ENCODE data around the gene LBR. TPM values are rescaled to one million over a fixed set of nuclear protein-coding genes. Genes with fewer than 3 reads are reported as not detected.
A peak's percentile ranks its signal among the peaks of the same experiment; 100 is the strongest.
"Not testable (repeated sequence)": the region's sequence is repeated elsewhere in the genome, so short reads cannot be mapped to it uniquely, and the experiment has no call there.

Gene LBR
- total RNA-seq: 96.5 and 119 TPM in 2 replicates

DNA sequence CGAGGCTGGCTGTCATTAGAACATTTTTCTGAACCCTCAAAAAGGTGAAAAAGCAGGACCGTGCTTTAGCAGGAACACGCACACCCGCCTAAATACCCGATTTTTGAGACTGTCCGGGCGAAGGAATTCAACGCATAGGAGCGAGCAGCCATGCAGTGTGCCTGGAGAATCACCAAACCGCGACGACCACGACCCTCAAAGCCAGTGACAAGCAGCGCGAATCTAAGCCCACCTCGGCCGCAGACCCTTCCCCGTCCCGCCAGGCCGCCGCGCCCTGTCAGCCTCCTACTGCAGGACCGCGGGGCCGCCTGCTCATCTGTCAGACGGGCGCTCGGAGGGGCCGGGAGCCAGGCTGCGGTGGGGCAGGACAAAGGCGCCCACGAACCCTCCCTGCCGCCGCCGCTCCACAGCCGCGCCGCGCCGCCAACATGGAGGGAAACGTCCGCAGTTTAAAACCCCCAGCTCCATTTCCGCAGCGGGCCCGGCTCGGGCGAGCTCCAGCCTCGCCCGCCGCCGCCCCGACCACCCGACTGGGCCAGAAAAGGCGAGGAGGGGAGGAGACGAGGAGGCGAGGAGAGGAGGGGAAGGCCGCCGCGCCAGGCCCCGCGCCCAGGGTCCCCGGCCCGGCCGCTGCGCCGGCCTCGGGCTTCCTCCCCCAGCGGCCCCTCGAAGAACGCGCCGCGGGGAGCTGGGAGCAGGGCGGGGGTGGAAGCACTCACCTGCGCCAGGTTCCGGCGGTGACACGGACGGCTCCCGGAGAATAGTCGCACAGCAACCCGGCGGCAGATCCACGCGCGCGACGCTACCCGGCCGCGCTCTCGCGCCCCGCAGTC is at the start of gene LBR:
LBR (minus strand) TSS at position 804 of the 833 bp plus-strand sequence. CDS start 3,963 bp downstream, outside the sequence.
- peak; percentile 41 to 54 for DNase-seq (ENCODE audit: low read depth in 2 of 2)

- DNase-seq (ENCODE audit: low read depth in 2 of 2): no peak
These were observed 49.6 kb upstream of the LBR start for GRCh38 chr1:225477296-225477911.

DNA sequence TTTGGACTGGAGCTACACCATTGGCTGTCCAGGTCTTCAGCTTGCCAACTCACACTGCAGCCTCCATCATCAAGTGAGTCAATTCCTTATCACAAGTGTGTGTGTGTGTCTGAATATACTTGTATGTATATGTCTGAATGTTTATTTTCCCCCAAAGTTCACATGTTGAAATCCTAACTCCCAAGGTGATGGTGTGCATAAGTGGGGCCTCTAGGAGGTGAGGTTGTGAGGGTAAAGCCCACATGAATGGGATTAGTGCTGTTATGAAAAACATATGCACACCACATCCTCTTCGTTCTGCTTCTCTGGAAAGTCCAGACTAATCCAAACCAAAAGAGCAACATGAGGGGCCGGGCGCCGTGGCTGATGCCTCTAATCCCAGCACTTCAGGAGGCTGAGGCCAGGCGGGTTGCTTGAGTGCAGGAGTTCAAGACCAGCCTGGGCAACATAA is 48.7 kb upstream of the LBR start:
- DNase-seq (ENCODE audit: low read depth in 2 of 2): no peak

GRCh38 chr1:225476100-225476511 is 48.3 kb upstream of the LBR start:
- DNase-seq (ENCODE audit: low read depth in 2 of 2): no peak

DNA sequence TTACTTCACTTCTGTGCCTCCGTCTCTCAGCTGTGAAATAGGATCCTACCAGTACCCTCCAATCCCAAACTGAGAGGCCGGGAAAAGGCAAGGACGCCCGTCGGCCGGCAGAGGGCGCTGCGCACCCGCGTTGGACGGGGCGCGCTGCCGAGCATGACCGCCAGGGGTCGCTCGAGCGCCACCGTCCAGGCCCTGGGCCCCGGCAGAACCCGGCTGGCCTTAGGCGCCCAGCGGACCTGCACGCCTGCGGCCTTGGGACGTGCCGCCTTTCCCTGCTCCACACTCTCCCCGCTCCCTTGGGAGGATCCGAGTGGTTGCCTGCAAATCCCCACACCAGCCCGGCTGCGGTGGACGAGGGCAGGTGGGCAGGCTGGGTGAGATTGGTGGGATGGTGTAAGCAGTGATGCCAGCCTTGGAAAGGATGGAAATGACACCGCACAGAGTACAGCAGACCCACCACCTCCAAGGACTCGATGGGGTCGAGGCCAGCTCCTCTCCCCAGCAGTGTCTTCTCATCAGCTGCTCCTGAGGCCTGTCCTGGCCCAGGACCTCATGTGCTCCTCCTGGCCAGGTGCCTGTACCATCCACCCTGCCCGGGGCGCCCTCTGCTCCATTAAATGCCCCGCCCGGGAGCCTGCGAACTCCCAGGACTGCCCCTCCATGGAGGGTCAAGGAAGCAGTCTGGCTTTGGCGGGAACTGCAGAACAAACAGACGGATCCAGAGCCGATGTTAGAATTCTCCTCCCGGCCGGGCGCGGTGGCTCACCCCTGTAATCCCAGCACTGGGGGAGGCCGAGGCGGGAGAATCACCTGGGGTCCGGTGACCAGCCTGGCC is 47.4 kb upstream of the LBR start:
- DNase-seq (ENCODE audit: low read depth in 2 of 2): peak; percentile 56 to 72

- no peak for DNase-seq (ENCODE audit: low read depth in 2 of 2)
These were observed 46.7 kb upstream of the LBR start for GRCh38 chr1:225474439-225474985.

- not testable (repeated sequence) for DNase-seq (ENCODE audit: low read depth in 2 of 2)
These were observed 46.0 kb upstream of the LBR start for GRCh38 chr1:225473676-225474438.

- not testable (repeated sequence) for DNase-seq (ENCODE audit: low read depth in 2 of 2)
These were observed 45.4 kb upstream of the LBR start for GRCh38 chr1:225473266-225473665.

DNA sequence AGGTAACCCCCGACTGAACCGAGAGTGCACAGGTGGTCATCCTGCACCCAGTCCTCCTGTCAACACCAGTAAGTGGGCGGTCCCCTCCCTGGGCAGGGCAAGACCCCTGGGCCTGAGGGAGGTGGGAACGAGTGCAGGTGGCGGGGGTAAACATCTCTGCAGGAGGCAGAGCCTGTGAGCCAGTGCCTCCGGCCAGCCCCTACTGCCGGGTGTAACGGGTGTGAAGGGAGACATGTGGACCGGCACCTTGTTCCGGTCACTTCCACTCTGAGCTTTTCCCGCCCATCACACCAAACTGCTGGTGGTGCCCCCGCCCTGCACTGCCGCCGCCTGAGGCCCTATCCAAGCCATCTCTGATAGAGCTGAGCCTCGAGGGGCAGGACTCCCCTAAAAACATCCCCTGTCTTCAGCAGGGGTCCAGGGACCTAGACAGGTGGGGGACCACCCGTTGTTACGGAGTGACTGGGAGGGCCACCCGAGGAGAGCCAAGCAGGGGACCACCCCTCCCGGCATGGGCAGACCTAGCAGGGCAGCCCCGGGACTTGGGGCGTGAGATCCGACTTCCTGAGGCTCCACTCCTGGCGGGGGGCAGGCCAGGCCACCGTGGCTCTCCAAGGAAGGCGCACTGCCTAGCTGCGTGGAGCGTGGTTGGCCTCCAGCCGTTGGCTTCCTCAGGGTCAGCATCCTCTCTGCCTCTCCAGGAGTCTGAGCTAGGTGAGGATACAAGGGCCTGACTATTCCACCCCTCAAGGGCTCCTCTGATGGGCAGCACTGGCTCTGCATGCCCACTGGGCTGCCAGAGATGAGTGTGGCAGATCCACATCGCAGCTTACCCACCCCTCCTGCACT is 43.8 kb upstream of the LBR start:
- no peak for DNase-seq (ENCODE audit: low read depth in 2 of 2)

DNA sequence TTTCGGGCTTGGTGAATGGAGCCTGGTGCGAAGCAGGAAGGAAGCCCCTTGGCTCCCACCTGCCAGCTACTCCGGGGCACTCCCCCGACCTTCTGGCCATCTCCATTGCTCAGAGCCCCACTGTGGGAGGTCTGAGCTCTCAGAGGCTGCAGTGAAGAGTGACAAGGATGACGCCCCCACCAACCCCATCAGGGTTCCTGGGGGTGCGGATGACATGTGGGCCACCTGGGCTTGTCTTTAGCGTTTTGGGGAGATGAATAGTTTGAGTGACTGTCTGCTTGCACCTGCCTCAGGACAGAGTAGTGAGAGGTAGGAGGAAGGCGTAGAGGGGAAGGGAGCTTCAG is 43.2 kb upstream of the LBR start:
- DNase-seq (ENCODE audit: low read depth in 2 of 2): no peak

DNA sequence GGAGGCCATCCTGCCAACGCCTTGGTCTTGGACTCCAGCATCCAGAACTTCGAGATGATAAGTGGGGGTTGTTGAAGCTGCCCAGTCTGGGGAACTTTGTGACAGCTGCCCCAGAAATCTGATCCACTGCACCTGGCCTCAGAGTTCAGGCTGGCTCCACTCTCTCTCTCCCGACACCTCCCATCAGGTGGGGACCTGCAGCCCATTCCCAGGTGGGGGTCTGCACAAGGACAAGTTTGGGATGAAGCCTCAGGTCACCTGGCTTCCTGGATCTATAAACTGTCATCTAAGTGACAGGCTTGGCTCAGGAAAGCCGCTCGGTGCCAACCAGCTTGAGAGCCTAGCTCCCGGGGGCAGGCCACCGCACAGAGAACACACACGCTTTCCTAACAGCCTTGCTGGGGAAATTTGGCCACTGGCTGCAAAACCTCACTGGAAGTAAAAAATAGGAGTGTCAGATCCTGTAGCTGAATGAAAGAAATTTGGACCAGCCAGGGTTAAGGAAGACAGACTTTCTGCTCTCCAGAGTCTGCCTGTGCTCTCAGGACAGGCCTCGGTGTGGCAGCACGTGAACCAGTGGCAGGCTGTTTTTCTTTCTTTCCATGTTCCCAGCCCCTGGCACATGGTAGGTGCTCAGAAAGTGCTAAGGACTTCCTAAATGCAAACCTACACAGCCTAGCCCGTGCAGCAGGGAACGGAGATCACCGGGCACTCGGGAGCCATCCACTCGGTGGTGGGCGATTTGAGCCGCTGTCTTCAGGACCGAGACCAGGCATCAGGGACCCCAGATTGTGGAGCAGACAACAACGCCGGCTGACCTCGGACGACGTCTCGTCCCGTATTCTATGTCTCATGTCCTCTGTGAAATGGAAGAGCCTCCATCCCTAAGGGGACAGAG is 42.6 kb upstream of the LBR start:
- no peak for DNase-seq (ENCODE audit: low read depth in 2 of 2)

- no peak for DNase-seq (ENCODE audit: low read depth in 2 of 2)
These were observed 41.2 kb upstream of the LBR start for GRCh38 chr1:225469051-225469450.

DNA sequence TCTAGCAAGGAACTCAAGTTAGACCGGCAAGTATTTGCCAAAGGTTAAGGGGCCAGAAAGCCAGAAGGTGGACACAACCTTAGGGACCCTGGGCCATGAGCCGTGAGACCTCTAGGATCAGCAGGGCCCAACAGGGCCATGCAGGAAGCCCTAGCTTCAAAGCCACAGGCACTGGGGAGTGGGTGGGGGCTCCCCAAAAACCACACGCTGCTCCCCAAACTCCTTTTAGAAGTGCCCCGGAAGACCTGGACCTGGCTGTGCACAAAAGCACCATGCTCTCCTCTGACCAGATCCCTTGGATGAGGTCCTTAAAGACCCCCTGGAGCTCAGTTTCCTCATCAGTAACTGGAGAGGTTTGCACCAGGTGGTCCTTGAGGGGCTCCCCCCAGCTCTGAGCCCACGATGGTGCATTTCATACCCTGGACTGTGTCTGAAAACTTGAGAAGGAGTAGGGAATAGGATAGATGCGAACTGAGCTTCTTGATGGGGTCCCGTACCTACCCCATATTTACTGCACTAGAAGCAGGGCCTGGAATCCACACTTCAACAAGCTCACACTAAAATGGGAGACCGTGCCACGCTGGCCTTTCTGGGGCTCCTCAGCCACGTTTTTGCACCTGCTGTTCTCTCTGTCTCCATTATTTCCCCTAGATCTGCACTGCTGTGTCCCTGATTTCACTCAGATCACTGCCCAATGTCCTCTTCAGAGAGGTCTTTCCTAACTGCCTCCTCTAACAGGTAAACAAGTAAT is 40.6 kb upstream of the LBR start:
- no peak for DNase-seq (ENCODE audit: low read depth in 2 of 2)

DNA sequence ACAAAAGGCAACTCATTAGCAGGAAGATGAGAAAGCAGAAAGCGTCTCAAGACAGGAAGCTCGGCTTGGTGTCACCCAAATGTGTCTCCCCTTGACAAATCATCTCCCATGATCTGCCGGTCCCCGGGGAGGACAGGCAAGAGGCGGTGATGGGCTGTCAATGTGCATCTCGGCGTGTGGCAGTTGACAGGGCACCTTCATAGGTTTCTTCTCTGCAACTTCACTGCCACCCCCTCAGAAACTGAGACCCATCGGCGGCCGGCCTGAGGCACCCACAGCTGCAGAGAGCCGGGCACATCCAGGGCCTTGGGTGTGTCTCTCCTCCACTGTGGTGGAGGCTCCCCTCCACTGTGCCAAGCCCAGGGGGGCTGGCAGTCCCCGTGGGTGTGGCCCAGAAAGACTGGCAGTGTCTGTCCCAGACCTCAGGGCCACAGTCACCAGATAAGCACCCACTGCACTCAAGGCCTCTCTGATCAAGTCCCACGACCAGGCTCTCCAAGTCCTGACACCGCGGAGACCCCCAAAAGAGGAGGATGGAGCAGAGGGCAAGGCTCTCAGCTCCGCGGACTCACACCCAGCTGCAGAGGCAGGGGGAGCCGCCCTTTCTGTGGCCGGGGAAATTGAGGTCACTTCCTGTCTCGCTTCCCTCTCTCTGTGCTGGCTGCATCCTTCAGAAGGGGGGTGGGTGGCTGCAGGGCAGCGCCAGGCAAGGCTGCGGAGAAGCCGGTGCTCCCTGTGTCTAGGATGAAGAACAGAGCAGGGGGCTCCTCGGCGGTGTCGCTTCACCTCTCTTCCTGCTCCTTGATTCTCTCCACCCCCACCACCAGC is 39.6 kb upstream of the LBR start:
- peak; percentile 62 to 77 for DNase-seq (ENCODE audit: low read depth in 2 of 2)

DNA sequence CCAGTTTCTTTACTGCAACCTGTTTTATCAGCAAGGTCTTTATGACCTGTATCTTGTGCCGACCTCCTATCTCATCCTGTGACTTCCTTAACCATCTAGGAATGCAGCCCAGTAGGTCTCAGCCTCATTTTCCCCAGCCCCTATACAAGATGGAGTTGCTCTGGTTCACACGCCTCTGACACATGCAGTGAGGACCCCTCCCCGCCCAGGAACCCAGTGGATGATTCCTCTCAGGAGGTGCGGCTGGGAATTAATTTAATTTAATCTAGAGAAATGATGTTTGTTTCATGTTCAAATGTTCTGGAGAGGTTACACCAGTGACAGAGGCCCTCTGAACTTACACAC is 39.0 kb upstream of the LBR start:
- no peak for DNase-seq (ENCODE audit: low read depth in 2 of 2)

DNA sequence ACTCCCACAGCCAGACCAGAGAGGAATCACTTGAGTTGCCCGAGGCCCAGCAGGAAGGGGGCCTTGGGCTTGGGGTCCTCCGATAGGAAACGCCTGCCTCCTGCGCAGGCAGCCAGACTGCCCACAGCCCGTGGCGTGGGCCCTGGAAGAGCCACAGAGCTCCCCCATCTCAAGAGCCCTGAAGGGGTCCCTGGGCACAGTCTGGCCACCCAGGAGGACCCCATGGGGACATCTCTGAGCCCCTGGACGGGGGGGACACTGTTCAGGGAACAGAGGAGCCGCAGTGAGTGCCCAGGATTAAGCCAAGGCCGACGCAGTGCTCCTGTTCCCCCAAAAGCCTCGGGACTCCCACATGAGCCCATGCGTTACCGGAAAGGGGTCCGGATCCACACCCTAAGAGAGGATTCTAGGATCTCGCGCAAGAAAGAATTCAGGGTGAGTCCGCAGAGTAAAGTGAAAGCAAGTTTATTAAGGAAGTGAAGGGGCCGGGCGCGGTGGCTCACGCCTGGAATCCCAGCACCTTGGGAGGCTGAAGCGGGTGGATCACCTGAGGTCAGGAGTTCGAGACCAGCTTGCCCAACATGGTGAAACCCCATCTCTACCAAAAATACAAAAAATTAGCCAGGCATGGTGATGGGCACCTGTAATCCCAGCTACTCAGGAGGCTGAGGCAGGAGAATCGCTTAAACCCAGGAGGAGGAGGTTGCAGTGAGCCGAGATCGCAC is 38.1 kb upstream of the LBR start:
- no peak for DNase-seq (ENCODE audit: low read depth in 2 of 2)
